GM10266 (cell line): ENCODE data around the gene ANKRD23.

Experiments
- DNase-seq: peaks from one replicate; pipeline ENCODE4 v3.0.0; 2012; ENCODE audit errors: extremely low spot score
- CTCF ChIP-seq: IDR thresholded peaks from 2 replicates; pipeline ENCODE4 v1.5.1; 2012; ENCODE audit warnings: mild to moderate bottlenecking, low read depth; ENCODE audit not compliant: control insufficient read depth, insufficient read depth; ENCODE audit errors: missing control alignments

ANKRD23 gene

GRCh38 chr2:96837575-96837974 is 6.2 kb downstream of the ANKRD23 start:
- DNase-seq = no peak
- TF ChIP-seq CTCF = no peak

DNA sequence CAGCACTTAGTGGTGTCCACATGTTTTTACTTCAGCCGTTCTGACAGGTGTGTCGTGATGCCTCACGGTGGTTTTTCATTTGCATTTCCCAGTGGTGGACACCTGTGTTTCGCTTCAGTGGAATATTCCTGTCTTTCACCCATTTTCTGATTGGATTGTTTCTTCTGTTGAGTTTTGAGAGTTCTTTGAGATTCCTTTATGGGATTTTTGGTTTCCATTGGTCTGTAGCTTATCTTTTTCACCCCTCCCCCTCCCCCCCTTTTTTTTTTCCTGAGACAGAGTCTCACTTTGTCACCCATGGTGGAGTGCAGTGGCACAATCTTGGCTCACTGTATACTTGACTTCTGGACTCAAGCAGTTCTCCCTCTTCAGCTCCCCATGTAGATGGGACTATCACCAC is 8.0 kb downstream of the ANKRD23 start:
- DNase-seq = no peak
- TF ChIP-seq CTCF = no peak

GRCh38 chr2:96832754-96833507 is 10.9 kb downstream of the ANKRD23 start:
- TF ChIP-seq CTCF = no peak
- DNase-seq = no peak

DNA sequence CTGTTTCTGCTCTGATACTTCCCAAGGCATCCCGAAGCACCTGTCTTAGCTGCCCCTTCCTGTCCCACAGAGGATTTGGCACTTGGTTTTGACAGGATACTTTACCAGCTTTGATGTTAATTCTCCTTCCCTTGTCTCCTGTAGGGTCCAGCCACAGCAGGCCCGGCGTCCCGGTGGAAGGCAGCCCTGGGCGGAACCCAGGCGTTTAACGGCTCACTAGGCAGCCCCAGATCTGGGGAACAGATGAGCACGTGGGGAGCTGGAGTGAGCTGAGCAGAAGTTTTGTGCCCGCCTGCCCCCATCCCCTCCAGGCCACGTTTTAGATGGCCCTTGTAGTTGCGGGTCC is 11.4 kb downstream of the ANKRD23 start:
- TF ChIP-seq CTCF = no peak
- DNase-seq = no peak

- DNase-seq = no peak
These were observed 12.1 kb downstream of the ANKRD23 start for GRCh38 chr2:96831679-96832078.

DNA sequence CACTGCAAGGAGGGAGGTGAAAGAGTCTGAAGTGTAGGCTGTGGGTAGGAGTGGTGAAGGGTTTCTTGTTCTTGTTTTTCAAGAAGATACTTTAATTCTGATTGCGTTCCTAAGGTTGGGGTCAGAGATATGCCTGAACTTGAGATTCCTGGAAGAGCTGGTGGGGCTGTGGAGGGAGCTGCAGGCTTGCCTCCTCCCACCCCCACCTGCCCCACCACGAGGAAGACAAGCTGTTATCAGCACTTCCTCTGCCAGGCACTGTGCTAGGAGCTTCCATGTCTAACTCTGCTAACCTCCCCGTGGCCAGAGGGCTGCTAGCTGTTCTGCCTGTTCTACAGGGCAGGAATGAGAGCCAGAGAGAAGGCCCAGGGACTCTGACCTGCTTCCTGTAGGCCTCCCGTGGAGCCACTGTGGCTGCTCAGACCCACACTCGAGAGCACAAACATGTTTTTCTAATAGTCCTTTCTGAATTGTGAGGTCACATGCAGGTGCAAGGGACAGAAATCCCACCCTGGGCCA is 13.7 kb downstream of the ANKRD23 start:
- TF ChIP-seq CTCF = no peak
- no peak for DNase-seq

More at GRCh38 chr2:96831679-96832078, 12.1 kb downstream of the ANKRD23 start:
- no peak for TF ChIP-seq CTCF

GRCh38 chr2:96828874-96829273 is 14.9 kb downstream of the ANKRD23 start:
- DNase-seq = no peak
- no peak for TF ChIP-seq CTCF
